ENCODE measurements around the gene PI4K2A.

Gene PI4K2A

DNA sequence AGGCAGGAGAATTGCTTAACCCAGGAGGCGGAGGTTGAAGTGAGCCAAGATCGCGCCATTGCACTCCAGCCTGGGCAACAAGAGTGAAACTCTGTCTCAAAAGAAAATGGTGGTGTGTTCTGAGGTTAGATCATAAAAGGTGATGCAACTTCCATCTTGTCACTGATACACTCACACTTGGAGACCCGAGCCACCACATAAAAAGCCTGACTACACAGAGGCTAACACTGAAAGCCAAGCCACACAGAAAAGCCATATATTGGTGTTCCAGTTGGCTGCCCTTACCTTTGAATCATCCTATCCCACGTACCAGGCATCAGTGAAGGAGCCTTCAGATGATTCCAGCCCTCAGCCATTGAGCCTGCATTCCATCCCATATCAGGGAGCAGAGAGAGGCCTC lies 11.2 kb upstream of the PI4K2A start:
- Histone ChIP-seq H3K36me3 (ENCODE audit: insufficient read depth, low read length) (no peaks in the 10 kb centered on the region), H3K27ac (ENCODE audit: low read depth, low read length, poor library complexity, severe bottlenecking) (no peak overlapping the region), H3K4me1 (ENCODE audit: insufficient read depth, low read length, severe bottlenecking) (peaks cover 10% of the 10 kb centered on the region), H3K27me3 (ENCODE audit: insufficient read depth, low read length) (no peaks in the 10 kb centered on the region), H3K9ac (ENCODE audit: low read length) (no peak overlapping the region), H2AFZ (ENCODE audit: low read length) (no peak overlapping the region), H3K9me3 (ENCODE audit: low read length) (no peaks in the 10 kb centered on the region), H3F3A (ENCODE audit: insufficient read depth, low read length) (no peaks in the 10 kb centered on the region), H4K20me1 (ENCODE audit: insufficient read depth, low read length) (no peaks in the 10 kb centered on the region), H3K4me2 (ENCODE audit: low read length) (no peak overlapping the region), H3K4me3 (ENCODE audit: low read depth, low read length, poor library complexity, severe bottlenecking) (no peak overlapping the region), H3K79me2 (ENCODE audit: insufficient read depth, low read length) (no peaks in the 10 kb centered on the region), H3K9me2 (ENCODE audit: low read depth, low read length) (no peaks in the 10 kb centered on the region)
- no peak for TF ChIP-seq EZH2 (IDR thresholded peaks at IDR 0.05; ENCODE audit: borderline replicate concordance, low read length)

DNA sequence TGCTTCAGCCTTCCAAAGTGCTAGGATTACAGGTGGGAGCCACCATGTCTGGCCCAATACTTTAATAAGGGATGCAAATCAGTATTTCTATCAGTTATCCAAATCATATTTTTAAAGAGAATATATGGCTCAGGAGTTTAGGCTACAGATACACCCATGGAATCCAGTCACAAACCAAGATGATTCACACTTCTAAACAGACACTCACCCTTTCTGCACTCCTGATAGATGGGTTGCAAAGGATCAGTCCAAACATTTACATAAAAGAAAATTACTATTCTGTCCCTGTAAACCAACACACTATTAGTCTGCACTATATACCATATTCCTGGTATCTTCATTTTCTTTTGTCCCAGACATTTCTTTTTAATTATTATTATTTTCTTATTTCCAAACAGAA lies 9.4 kb upstream of the PI4K2A start:
- H3K9me2 ChIP-seq (ENCODE audit: low read depth, low read length) = no peaks in the 10 kb centered on the region
- peaks cover 10% of the 10 kb centered on the region for H3K4me1 ChIP-seq (ENCODE audit: insufficient read depth, low read length, severe bottlenecking)
- H3K27me3 ChIP-seq (ENCODE audit: insufficient read depth, low read length) = no peaks in the 10 kb centered on the region
- H3K9ac ChIP-seq (ENCODE audit: low read length) = no peak overlapping the region
- no peaks in the 10 kb centered on the region for H4K20me1 ChIP-seq (ENCODE audit: insufficient read depth, low read length)
- H3K79me2 ChIP-seq (ENCODE audit: insufficient read depth, low read length) = no peaks in the 10 kb centered on the region
- H3K9me3 ChIP-seq (ENCODE audit: low read length) = no peaks in the 10 kb centered on the region
- no peak overlapping the region for H2AFZ ChIP-seq (ENCODE audit: low read length)
- H3K4me3 ChIP-seq (ENCODE audit: low read depth, low read length, poor library complexity, severe bottlenecking) = no peak overlapping the region
- no peaks in the 10 kb centered on the region for H3F3A ChIP-seq (ENCODE audit: insufficient read depth, low read length)
- no peak overlapping the region for H3K4me2 ChIP-seq (ENCODE audit: low read length)
- no peaks in the 10 kb centered on the region for H3K36me3 ChIP-seq (ENCODE audit: insufficient read depth, low read length)
- TF ChIP-seq EZH2 (IDR thresholded peaks at IDR 0.05; ENCODE audit: borderline replicate concordance, low read length) = no peak
- TF ChIP-seq, protein P1, sequence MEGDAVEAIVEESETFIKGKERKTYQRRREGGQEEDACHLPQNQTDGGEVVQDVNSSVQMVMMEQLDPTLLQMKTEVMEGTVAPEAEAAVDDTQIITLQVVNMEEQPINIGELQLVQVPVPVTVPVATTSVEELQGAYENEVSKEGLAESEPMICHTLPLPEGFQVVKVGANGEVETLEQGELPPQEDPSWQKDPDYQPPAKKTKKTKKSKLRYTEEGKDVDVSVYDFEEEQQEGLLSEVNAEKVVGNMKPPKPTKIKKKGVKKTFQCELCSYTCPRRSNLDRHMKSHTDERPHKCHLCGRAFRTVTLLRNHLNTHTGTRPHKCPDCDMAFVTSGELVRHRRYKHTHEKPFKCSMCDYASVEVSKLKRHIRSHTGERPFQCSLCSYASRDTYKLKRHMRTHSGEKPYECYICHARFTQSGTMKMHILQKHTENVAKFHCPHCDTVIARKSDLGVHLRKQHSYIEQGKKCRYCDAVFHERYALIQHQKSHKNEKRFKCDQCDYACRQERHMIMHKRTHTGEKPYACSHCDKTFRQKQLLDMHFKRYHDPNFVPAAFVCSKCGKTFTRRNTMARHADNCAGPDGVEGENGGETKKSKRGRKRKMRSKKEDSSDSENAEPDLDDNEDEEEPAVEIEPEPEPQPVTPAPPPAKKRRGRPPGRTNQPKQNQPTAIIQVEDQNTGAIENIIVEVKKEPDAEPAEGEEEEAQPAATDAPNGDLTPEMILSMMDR (IDR thresholded peaks at IDR 0.05; ENCODE audit: low read length) = no peak
- no peak overlapping the region for H3K27ac ChIP-seq (ENCODE audit: low read depth, low read length, poor library complexity, severe bottlenecking)

DNA sequence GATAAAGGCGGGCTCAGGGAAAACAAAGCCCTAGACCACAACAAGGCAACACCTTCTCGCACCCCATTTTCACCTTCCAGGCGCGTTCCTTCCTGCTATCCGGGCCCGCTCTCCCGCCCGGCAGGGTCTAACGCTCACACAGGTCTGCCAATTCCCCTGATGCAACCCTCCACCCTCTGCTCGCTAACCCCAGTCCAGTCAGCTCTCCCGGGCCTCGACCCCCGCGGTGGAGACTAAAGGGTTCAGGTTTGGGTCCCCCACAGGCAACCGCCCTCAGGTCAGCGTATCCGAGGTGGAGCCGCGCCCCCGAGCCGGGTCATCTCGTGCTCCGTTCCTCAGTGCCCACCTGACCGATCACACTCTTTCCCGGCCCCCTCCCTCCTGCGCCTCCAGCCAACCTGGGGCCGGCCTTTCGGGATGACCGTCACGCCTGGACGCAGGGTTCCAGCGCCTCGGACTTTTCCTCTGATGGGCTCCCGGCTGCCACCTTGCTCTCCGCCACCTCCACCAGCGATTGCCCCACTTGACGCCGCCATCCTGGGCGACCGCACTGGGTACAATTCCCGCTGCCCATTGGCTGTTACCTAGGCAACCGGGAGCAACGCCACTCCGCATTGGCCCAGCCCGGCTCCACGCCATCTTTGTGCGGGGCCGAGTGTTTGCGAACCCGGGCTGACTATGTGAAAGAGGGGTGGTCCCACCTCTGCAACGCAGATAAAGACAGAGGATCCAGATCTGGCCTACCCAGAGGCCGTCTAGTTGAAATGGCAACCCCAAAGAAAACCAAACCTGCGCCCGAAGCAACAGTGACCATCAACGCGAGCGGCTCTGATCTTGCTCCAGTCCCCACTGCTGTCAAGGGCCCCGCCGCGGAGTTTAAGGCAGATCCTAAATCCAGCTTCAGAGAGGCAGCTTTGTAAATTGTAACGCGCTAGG lies 7.3 kb upstream of the PI4K2A start, which contains the start of gene MORN4:
TSS of gene MORN4 (minus strand) at position 552 of the 936 bp plus-strand sequence. CDS start 13,847 bp downstream, outside the sequence.
- Histone ChIP-seq H3K36me3 (ENCODE audit: insufficient read depth, low read length) (no peaks in the 10 kb centered on the region), H3K9me2 (ENCODE audit: low read depth, low read length) (no peaks in the 10 kb centered on the region), H4K20me1 (ENCODE audit: insufficient read depth, low read length) (no peaks in the 10 kb centered on the region), H3K4me2 (ENCODE audit: low read length) (peak within 1 kb of the TSS; percentile 75), H3K27me3 (ENCODE audit: insufficient read depth, low read length) (no peaks in the 10 kb centered on the region), H3K4me1 (ENCODE audit: insufficient read depth, low read length, severe bottlenecking) (peaks cover 10% of the 10 kb centered on the region), H3K27ac (ENCODE audit: low read depth, low read length, poor library complexity, severe bottlenecking) (no peak within 1 kb of the TSS), H2AFZ (ENCODE audit: low read length) (peak within 1 kb of the TSS; percentile 88), H3F3A (ENCODE audit: insufficient read depth, low read length) (no peaks in the 10 kb centered on the region), H3K4me3 (ENCODE audit: low read depth, low read length, poor library complexity, severe bottlenecking) (peak within 1 kb of the TSS; percentile 64), H3K9ac (ENCODE audit: low read length) (peak within 1 kb of the TSS; percentile 40; the same call in 1 of the 2 replicates), H3K9me3 (ENCODE audit: low read length) (no peaks in the 10 kb centered on the region), H3K79me2 (ENCODE audit: insufficient read depth, low read length) (no peaks in the 10 kb centered on the region)
- no peak for TF ChIP-seq EZH2 (IDR thresholded peaks at IDR 0.05; ENCODE audit: borderline replicate concordance, low read length)
- TF ChIP-seq, protein P1 (IDR thresholded peaks at IDR 0.05; ENCODE audit: low read length) = no peak
